ENCODE measurements around the gene KDM5B.
"Not testable (repeated sequence)": the region's sequence is repeated elsewhere in the genome, so short reads cannot be mapped to it uniquely, and the experiment has no call there.

- not testable (repeated sequence) for TF ChIP-seq JUNB (IDR thresholded peaks at IDR 0.05; ENCODE audit: unreplicated experiment); EZH2 (IDR thresholded peaks at IDR 0.05; ENCODE audit: low read depth, unreplicated experiment); CTCF (conservative IDR thresholded peaks at IDR 0.05; ENCODE audit: low read depth in 2 of 2); EZH2phosphoT487 (IDR thresholded peaks at IDR 0.05; ENCODE audit: unreplicated experiment); ZNF114 (CRISPR knock-in tag; IDR thresholded peaks at IDR 0.05); ETS1 (IDR thresholded peaks at IDR 0.05); STAT1 (IDR thresholded peaks at IDR 0.05; ENCODE audit: unreplicated experiment)
These were observed 85.2 kb downstream of the KDM5B start for GRCh38 chr1:202723046-202723445.
